ENCODE results near the gene WASF3.

DNA sequence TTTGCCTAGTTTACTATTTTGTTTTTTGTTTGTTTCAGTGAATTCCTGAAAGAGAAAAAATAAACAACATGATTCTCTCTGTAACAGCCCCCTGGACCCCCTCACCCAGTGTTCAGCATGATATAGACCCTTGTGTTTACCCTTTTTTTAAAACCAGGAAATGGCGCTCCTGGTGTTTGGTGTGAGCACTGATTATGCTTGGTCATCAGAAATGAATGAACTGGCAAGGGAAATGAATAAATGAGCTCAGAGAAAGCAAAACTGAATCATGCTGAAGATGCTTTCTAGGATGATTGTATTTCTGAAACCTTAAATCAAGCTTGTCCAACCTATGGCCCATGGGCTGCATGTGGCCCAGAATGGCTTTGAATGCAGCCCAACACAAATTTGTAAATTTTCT is 22.1 kb downstream of the WASF3 start:
- TF ChIP-seq, protein P1, sequence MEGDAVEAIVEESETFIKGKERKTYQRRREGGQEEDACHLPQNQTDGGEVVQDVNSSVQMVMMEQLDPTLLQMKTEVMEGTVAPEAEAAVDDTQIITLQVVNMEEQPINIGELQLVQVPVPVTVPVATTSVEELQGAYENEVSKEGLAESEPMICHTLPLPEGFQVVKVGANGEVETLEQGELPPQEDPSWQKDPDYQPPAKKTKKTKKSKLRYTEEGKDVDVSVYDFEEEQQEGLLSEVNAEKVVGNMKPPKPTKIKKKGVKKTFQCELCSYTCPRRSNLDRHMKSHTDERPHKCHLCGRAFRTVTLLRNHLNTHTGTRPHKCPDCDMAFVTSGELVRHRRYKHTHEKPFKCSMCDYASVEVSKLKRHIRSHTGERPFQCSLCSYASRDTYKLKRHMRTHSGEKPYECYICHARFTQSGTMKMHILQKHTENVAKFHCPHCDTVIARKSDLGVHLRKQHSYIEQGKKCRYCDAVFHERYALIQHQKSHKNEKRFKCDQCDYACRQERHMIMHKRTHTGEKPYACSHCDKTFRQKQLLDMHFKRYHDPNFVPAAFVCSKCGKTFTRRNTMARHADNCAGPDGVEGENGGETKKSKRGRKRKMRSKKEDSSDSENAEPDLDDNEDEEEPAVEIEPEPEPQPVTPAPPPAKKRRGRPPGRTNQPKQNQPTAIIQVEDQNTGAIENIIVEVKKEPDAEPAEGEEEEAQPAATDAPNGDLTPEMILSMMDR (IDR thresholded peaks at IDR 0.05; ENCODE audit: low read length): no peak
- no peak for TF ChIP-seq EZH2 (IDR thresholded peaks at IDR 0.05; ENCODE audit: borderline replicate concordance, low read length)
